ENCODE measurements around the gene ZCCHC14.

ZCCHC14 gene

GRCh38 chr16:87443016-87443415, 49.8 kb downstream of the ZCCHC14 start:
- no peak overlapping the region for H3K4me3 ChIP-seq (ENCODE audit: low read depth, low read length)
- TF ChIP-seq CTCF (IDR thresholded peaks at IDR 0.05; ENCODE audit: borderline replicate concordance, insufficient read depth, low read depth, low read length) = no peak

- TF ChIP-seq CTCF (IDR thresholded peaks at IDR 0.05; ENCODE audit: borderline replicate concordance, insufficient read depth, low read depth, low read length) = no peak
- no peak overlapping the region for H3K4me3 ChIP-seq (ENCODE audit: low read depth, low read length)
Observed at GRCh38 chr16:87442581-87442966, 50.2 kb downstream of the ZCCHC14 start.

- H3K4me3 ChIP-seq (ENCODE audit: low read depth, low read length) = no peak overlapping the region
- TF ChIP-seq CTCF (IDR thresholded peaks at IDR 0.05; ENCODE audit: borderline replicate concordance, insufficient read depth, low read depth, low read length) = no peak
Observed at GRCh38 chr16:87441886-87442580, 50.8 kb downstream of the ZCCHC14 start.

- H3K4me3 ChIP-seq (ENCODE audit: low read depth, low read length) = no peak overlapping the region
- no peak for TF ChIP-seq CTCF (IDR thresholded peaks at IDR 0.05; ENCODE audit: borderline replicate concordance, insufficient read depth, low read depth, low read length)
Observed at GRCh38 chr16:87439926-87440325, 52.9 kb downstream of the ZCCHC14 start.

GRCh38 chr16:87438611-87438985, 54.2 kb downstream of the ZCCHC14 start:
- no peak overlapping the region for H3K4me3 ChIP-seq (ENCODE audit: low read depth, low read length)
- TF ChIP-seq CTCF (IDR thresholded peaks at IDR 0.05; ENCODE audit: borderline replicate concordance, insufficient read depth, low read depth, low read length) = no peak

GRCh38 chr16:87437911-87438610, 54.8 kb downstream of the ZCCHC14 start:
- TF ChIP-seq CTCF (IDR thresholded peaks at IDR 0.05; ENCODE audit: borderline replicate concordance, insufficient read depth, low read depth, low read length) = no peak
- no peak overlapping the region for H3K4me3 ChIP-seq (ENCODE audit: low read depth, low read length)

- TF ChIP-seq CTCF (IDR thresholded peaks at IDR 0.05; ENCODE audit: borderline replicate concordance, insufficient read depth, low read depth, low read length) = no peak
- no peak overlapping the region for H3K4me3 ChIP-seq (ENCODE audit: low read depth, low read length)
Observed at GRCh38 chr16:87437327-87437726, 55.5 kb downstream of the ZCCHC14 start.
